Activated CD4-positive, alpha-beta T cell treated with anti-CD3 and anti-CD28 coated beads, Interleukin-2, amount 50 U/mL, for 24 hours (primary cell): ENCODE results near the gene CALM1.

ENCODE experiments used
- DNase-seq, 2 donors: peaks; one replicate each; pipeline ENCODE4 v3.0.0-alpha.2; 2020; ENCODE audit warnings: low read depth in 1 of 2, low spot score in 1 of 2

CALM1 gene

DNA sequence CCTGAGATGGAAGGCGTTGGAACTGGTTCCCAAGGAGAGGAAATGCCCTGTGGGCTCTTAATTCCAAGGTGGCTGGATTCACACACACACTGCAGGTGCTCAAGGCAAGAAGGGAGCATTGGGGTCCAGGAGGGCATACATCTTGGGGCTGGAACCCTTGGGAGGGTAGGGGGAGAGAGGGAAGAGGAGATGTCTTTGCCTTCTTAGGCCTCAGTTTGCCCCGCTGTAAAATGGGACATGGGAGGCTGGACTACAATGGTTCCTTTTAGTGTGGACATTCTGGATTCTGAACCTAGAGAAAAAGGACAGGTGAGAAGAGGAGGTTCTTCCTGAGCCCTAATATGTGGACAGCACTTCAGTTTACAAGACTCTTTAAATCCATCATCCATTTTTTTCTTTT, 43.8 kb downstream of the CALM1 start:
- DNase-seq: no peak

- no peak for DNase-seq
Measured at GRCh38 chr14:90442388-90442787, 45.6 kb downstream of the CALM1 start.

DNA sequence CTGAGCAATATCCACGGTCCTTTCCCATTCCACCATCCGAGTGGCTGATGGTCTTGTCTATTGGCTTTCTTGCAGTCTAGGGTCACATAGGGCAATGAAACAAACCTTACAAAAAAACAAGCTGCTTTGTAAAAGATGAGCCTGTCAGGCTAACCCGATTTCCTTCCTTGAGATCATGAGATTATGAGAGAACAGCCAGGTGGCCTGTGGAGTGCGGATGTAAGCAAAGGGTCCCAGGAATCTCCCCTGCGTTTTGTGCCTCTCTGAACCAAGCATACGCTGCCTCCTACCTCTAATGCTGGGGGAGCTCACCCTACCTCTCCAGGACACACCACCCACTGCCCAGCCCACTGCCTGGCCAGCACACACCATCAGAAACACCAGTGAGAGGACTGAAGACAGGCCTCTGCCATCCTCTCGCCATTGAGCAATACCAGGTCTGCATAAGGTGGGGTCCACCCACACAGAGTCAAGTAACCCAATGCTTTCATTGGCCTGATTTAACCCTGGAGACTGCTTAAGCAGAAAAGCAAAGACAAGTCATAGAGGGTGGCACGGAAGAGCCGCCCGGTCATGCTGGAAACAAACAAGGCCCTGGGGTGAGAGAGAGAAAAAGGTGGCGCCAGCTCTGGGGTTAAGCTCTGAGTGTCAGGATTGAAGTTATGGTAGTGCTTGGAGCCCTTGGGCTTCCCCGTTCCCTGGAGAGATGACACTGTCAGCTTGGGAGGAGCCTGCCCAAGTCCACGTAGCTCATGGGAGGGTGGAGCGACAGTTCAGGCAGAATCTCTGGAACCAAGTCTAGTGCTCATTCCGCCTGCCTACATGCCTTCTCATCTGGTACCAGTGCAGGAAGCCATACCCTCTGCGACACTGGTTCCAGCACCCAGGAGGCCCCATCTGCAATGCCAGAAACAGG, 46.6 kb downstream of the CALM1 start:
- DNase-seq: no peak

- DNase-seq: no peak
Measured at GRCh38 chr14:90444077-90444696, 47.4 kb downstream of the CALM1 start.

DNA sequence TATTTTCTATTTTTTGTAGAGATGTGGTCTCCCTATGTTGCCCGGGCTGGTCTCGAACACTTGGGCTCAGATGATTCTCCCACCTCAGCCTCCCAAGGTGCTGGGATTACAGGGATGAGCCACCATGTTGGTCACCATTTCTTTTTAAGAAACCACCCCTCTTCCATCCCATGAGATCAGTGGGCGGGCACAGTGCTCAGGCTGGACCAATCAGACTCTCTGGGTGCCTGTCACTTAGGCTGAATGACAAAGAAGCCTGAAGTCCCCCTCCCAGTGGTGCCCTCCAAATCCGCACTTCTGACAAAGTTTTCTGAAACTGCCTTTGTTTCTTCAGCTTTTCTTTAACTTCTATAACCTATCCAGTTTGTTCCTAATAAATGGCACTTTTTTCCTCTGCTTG, 48.2 kb downstream of the CALM1 start:
- no peak for DNase-seq

DNA sequence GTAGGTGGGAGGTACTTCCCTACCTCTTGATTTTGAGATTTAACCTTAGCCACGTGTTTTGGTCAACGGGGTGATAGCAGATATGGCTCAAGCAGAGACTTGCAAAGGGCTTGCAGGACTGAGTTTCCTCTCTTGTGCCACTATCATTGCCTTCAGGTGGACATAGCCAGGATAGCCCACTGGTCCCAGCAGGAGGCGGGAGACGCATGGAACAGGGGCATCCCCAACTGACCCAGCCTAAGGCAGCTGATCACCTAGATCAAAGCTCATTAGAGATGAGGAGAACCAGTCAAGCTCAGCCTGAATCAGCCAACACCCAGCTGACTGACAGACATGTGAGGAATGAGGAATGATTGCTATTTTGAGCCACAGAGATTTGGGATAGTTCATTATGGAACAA, 49.6 kb downstream of the CALM1 start:
- no peak for DNase-seq

DNA sequence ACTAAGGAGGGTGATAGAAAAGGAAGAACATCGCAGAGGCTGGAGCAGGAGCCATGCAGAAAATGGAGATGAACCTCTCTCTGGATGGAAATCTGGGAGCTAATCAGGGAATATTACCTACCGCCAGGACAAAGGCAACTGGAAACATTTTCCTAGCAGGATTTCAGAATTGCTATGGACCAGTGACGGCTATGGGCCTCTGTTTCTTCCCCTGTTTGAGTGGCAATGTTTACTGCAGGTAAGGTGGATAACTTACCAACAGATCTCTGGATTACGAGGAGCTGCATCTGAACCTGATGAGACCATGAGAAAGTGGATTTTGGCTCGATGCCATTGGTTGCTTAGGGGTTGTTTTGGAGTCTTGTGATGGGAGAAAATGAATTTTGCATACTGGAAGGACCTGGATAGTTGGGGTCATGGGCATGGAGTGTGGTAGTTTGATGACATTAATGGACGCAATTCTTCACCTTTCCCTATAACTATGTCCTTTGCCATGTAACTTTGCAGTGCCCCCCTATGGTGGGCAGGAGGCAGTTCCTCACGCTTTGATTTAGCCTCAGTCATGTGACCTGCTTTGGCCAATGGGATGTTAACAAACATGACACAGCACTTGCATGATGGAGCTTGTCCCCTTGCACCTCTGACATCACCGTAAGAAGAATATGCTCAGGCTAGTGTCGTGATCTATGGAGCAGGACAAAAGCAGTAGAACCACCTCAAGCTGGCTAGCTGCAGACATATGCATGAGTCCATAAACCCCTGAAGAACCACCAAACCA, 51.1 kb downstream of the CALM1 start:
- DNase-seq: no peak

DNA sequence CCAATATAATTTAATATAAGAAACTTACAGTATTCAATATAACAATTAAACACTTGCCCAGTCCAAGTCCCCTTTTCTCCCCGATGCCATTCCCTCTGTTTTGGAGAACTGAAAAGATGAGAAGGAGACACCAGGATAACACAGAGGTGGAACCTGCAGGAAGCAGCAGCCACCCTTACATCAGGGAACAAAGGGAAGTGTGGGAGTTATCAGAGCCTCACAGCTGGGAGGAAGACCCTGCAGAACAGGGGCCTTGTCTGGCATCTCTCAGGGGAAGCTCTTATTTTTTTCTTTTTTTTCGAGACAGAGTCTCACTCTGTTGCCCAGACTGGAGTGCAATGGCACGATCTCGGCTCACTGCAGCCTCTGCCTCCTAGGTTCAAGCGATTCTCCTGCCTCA, 52.6 kb downstream of the CALM1 start:
- DNase-seq: no peak

DNA sequence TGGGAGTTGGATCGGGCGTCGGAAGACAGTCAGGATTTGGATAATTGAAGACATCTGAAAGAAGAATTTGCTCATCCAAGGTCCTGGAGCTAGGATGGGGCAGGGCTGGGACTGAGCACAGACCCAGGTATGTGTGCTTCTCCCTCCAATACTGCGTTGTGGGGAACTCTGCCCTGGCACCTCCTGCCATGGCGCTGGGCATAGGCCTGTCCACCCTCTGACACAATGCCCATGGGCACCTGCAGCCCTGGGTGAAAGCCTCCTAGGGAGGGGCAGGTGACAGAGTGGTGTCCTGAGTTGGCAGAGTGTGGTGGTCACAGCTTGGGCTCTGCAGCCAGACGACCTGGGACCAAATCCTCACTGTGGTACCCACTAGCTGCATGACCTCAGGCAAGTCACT, 53.3 kb downstream of the CALM1 start:
- no peak for DNase-seq

DNA sequence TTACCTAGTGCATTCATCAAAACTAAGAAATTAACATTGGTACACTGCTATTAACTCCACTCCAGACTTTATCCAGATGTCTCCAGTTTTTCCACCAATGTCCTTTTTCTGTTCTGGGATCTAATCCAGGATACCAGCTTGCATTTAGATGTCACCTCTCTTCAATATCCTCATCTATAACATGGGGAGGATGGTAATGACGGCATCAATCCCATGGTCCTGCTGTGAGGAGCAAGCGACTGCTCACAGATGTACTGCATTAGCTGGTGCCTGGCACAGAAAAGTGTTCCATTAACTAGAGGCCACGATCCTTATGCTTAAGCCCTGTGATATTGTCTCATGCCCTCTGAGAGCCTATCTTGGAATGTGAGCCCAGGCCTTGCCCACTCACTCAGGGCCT, 53.8 kb downstream of the CALM1 start:
- DNase-seq: no peak

DNA sequence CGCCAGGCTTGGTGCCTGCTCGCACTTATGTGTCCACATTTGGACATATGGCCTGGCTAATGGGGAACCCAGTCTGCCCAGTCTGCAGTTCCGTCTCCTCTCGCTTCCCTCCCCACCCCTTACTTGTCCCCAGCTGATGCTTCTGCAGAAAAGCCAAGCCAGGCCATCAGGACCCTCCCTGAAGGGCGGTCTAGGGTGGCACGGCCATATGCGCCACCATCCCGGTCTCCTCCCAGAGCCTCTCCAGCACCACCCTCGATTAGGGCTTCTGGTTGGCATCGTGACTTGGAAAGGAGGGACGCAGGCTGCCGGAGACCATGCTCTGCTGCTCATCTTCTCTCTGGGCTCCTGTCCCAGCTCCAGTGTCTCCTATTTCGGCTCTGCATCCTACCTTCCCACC, 54.6 kb downstream of the CALM1 start:
- no peak for DNase-seq

DNA sequence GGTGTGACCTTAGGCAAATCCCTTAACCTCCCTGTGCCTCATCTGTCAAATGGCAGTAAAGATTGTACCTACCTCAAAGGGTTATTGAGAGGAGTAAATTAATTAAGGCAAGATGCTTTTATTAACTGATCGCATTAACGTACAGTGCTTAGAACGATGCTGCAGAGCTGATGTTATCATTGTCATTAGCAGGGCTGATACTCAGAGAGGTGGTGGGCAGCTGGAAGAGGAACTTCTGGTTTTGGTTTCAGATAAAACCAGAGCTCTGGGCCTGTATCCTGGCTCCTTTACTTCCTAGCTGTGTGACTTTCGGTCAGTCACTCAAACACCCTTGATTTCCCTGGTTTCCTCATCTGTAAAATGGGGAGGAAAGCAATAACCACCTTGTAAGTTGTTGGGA, 55.1 kb downstream of the CALM1 start:
- DNase-seq: no peak

DNA sequence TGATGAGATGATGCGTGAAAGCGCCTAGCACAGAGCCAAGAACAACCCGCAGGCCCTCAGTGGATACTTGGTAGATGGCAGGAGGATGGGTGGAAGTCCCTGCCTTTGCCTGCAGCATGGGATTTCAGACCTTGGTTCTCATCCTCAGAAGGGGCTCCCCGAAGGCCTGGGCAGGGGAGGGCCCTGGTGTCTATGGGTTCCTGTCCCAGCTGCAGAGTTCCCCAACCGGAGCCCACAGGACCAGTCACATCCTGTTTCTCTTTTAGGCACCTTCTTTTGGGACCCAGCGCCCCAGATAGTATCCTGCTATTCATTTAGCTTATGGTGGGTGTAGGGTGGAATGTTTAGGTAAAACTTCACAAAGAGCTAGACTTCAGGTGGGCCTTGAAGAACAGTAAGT, 55.5 kb downstream of the CALM1 start:
- no peak for DNase-seq

DNA sequence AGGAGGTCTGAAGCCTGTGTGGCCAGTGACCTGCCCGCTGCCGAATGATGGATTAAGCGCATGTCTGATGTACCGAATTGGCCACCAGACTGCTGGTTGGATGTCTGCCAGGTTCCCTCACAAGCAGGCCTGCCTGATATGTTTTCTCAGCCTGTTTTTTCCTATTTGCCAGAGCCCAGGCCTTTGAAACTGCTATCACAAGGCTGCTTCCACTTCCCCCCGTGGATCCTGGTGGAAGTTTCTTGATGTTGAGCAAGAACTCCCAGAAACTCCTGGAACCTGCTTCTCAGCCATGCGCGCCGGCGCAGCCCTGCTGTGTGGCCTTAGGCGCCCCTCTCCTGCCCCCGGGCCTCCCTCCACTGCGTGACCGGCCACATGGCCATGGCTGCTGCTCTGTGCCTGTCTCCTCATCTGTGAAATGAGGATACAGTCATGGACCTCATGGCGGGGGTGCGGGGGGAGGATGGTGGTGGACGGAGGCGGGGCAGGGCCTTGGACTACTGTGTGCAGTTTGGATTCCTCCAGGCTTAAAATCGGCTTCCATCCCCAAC, 56.6 kb downstream of the CALM1 start:
- no peak for DNase-seq

DNA sequence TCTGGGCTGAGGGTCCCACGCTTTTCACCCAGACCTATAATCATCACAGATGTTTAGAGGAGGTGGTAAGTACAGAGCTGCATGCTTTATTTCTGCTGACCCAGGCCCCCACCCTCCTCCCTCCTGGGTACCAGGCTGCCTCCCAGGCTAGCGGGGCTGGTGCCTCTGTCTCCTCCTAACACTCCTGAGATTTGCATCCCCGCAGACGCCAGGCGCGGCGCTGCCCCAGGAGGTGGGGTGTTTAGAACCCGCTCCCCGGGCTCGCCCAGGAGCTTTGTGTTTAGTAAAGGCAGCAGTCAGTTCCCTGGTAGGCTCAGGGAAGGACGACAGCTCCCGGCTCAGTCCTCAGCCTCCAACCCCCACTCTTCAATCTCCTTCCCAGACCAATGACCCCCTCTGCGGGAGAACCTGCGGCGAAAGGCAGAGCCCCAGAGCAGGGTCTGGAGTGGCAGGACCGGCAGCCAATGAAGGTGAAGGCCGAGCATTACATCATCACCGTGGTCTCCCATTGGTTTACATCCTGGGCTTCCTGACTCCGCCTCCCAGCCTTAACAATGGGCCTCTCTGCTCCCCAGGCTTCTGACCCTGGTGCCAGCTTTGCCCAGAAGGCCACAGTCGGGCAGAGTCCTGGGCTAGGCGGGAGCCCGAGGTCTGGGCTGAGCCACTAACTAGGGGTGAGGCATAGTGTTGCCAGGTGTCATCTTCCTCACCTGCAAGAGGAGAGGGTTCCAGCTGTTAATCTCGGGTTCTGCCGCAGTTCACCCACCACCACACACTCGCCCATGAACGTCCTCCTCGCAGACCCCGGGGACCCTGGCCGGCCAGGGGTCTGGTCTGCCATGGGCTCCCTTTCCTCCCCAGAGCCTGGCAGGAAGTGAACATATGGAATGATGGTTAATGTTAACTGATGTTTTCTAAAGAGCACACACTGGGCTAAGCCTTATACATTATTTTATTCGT, 57.5 kb downstream of the CALM1 start:
- DNase-seq: no peak

DNA sequence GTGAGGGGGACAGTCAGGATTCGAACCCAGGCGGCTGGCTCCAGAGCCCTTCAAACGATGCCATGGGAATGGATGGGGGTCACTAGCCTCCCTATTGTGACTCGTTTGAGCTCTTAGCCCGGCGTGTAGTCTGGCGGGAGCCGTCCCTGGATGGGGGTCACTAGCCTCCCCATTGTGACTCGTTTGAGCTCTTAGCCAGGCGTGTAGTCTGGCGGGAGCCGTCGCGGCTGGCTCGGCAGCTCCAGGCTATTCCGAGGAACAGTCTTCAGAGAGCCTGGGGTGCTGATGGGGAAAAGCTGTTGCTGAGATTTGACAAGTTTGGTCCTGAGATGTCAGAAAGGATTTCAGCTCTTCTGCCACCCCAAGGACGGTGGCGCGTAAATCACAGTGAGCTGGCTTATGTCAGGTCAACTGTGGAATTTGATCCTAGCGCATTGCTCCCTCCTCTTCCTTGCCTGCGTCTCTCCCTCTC, 58.3 kb downstream of the CALM1 start:
- DNase-seq: no peak

GRCh38 chr14:90456551-90456950, 59.7 kb downstream of the CALM1 start:
- no peak for DNase-seq

DNA sequence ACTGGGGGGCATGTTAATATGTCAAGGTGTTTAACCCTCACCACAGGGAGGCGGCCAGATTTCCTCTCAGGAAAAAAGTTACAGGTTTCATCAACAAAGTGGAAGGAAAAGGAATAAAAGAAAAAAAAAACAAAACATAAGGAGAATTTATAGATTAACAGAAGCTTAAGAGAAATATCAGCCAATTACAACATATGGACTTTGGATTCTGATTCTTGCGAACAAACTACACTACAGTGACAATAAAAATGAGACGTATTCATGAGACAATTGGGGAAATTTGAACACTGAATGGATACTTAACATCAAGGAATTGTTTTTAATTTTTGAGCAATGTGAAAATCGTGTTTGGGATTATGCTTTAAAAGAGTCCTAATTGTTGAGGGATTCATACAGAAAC, 60.4 kb downstream of the CALM1 start:
- no peak for DNase-seq
